AG09319 (cell line): Measurements from ENCODE around the gene CAPN1.

Source experiments
- DNase-seq: peaks from one replicate; pipeline ENCODE4 v3.0.0-alpha.2; 2010; ENCODE audit warnings: low read depth; ENCODE audit errors: extremely low read depth
- TF ChIP-seq, protein P1 (sequence below): IDR thresholded peaks from 2 replicates; pipeline ENCODE4 v1.5.1; 2011; ENCODE audit warnings: low read depth, mild to moderate bottlenecking, inconsistent platforms, low read length, moderate library complexity

CAPN1 gene

DNA sequence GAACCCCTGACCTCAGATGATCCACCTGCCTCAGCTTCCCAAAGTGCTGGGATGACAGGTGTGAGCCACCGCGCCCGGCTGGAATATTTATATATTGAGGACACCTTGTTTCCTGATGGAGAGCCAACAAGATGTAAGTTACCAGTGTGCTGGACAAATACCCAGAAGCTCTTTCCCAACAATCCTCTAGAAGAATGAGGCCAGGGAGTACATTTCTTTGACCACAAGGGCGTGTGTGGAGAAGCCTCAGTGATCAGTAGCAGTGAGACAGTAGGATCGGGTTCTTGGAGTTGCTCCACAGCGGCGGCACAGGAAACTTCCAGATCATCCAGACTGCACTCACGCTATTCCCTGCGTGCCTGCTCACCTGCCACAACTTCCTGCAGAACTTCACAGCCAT, 69.7 kb downstream of the CAPN1 start:
- DNase-seq: no peak
- TF ChIP-seq, protein P1, sequence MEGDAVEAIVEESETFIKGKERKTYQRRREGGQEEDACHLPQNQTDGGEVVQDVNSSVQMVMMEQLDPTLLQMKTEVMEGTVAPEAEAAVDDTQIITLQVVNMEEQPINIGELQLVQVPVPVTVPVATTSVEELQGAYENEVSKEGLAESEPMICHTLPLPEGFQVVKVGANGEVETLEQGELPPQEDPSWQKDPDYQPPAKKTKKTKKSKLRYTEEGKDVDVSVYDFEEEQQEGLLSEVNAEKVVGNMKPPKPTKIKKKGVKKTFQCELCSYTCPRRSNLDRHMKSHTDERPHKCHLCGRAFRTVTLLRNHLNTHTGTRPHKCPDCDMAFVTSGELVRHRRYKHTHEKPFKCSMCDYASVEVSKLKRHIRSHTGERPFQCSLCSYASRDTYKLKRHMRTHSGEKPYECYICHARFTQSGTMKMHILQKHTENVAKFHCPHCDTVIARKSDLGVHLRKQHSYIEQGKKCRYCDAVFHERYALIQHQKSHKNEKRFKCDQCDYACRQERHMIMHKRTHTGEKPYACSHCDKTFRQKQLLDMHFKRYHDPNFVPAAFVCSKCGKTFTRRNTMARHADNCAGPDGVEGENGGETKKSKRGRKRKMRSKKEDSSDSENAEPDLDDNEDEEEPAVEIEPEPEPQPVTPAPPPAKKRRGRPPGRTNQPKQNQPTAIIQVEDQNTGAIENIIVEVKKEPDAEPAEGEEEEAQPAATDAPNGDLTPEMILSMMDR: no peak

DNA sequence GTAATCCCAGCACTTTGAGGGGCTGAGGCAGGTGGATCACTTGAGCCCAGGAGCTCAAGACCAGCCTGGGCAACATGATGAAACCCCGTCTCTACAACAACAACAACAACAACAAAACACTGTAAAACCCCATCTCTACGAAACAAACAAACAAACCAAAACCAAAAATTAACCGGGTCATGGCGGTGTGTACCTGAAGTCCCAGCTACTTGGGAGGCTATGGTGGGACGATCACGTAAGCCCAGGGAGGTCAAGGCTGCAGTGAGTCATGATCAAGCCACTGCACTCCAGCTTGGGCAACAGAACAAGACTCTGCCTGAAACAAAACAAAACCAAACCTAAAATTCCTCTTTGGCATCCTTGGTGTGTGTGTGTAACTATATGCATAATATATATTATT, 73.0 kb downstream of the CAPN1 start:
- TF ChIP-seq, protein P1: no peak
- DNase-seq: no peak

DNA sequence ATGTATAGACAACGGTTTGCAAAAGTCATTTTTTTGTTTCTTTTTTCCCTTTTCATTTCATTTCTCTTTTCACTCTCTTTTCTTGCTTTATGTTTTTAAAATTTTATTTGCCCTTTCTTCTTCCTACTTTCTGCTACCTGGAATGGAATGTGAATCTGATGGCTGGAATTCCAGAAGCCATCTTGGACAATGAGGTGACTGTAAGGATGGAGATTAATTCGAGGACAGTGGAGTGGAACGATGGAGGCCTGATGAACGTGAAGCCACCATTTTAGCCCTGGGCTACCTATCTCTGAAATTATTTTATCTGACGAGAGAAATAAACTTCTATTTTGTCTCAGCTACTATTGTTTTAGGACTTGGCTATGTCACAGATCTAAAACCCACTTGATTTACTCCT, 77.3 kb downstream of the CAPN1 start:
- no peak for DNase-seq
- TF ChIP-seq, protein P1: no peak

DNA sequence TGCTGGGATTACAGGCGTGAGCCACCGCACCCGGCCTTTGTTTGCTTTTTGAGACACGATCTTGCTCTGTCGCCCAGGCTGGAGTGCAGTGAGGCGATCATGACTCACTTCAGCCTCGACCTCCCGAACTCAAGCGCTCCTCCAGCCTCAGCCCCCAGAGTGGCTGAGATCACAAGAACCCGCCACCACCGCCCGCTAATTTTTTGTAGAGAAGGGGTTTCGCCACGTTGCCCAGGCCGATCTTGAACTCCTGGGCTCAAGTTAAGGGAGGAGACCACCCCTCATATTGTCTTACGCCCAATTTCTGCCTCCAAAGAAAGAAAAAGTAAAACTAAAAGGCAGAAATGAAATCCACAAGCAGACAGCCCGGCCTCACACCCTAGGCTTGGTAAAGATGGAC, 78.6 kb downstream of the CAPN1 start:
- TF ChIP-seq, protein P1: no peak
- no peak for DNase-seq

DNA sequence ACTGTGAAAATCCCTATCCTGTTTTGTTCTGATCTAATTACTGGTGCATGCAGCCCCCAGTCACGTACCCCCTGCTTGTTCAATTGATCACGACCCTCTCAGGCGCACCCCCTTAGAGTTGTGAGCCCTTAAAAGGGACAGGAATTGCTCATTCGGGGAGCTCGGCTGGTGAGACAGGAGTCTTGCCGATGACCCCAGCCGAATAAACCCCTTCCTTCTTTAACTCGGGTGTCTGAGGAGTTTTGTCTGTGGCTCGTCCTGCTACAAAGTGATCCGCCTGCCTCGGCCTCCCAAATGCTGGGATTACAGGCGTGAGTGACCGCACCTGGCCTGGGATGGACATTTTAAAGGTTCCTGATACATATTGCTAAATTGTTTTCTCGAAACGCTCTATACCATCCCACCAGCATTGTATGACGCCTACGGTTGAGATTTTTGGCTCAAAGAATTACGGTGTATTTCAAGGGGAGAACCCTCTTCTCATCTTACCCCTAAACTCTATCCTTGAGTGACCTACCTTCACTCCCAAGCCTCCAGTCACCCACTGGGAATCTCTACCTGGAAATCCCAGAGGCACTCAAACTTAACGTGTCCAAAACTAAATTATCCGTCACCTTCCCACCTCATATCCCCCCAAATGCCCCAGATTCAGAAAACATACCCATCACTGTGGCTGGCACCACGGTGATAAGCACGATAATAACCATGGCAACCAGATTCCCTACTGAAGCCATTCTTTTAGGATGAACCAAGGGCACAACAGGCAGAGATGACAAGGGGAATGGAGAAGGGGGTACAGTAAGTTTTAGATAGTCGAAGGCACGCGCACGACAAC, 79.2 kb downstream of the CAPN1 start:
- TF ChIP-seq, protein P1: no peak
- no peak for DNase-seq
